Right hindlimb (tissue), 1 donor: ENCODE measurements around the gene INPP5K.
"Not testable (repeated sequence)": the region's sequence is repeated elsewhere in the genome, so short reads cannot be mapped to it uniquely, and the experiment has no call there.

Source experiments
- DNase-seq: peaks from one replicate; pipeline ENCODE4 v3.0.0-alpha.2; 2018

INPP5K gene

GRCh38 chr17:1546292-1546922, 30.0 kb upstream of the INPP5K start:
- DNase-seq, result no peak

GRCh38 chr17:1545618-1546017, 29.2 kb upstream of the INPP5K start:
- no peak for DNase-seq

- DNase-seq, result no peak
Observed at GRCh38 chr17:1542316-1542715, 25.9 kb upstream of the INPP5K start.

GRCh38 chr17:1541367-1541904, 25.0 kb upstream of the INPP5K start:
- no peak for DNase-seq

- no peak for DNase-seq
Observed at GRCh38 chr17:1539811-1540210, 23.4 kb upstream of the INPP5K start.

GRCh38 chr17:1535737-1536136, 19.3 kb upstream of the INPP5K start:
- no peak for DNase-seq

- no peak for DNase-seq
Observed at GRCh38 chr17:1533661-1534325, 17.4 kb upstream of the INPP5K start.

GRCh38 chr17:1532836-1533602, 16.6 kb upstream of the INPP5K start:
- no peak for DNase-seq

- no peak for DNase-seq
Observed at GRCh38 chr17:1529863-1530262, 13.5 kb upstream of the INPP5K start.

GRCh38 chr17:1526876-1527275, 10.5 kb upstream of the INPP5K start:
- not testable (repeated sequence) for DNase-seq

GRCh38 chr17:1522626-1523025, 6.2 kb upstream of the INPP5K start:
- DNase-seq, result no peak

GRCh38 chr17:1521086-1521640, 4.8 kb upstream of the INPP5K start:
- peak; percentile 70 for DNase-seq

- no peak for DNase-seq
Observed at GRCh38 chr17:1519678-1520077, 3.3 kb upstream of the INPP5K start.

- no peak for DNase-seq
Observed at GRCh38 chr17:1518410-1518809, 2.0 kb upstream of the INPP5K start.

GRCh38 chr17:1515640-1516387, 598 bp downstream of the INPP5K start:
- DNase-seq, result peak; percentile 82

GRCh38 chr17:1512351-1512750, 4.1 kb downstream of the INPP5K start:
- no peak for DNase-seq

GRCh38 chr17:1511756-1512321, 4.6 kb downstream of the INPP5K start:
- DNase-seq, result peak; percentile 62

GRCh38 chr17:1511290-1511689, 5.1 kb downstream of the INPP5K start:
- peak; percentile 50 for DNase-seq

- no peak for DNase-seq
Observed at GRCh38 chr17:1509290-1509881, 7.0 kb downstream of the INPP5K start.

GRCh38 chr17:1508709-1509108, 7.7 kb downstream of the INPP5K start:
- DNase-seq, result not testable (repeated sequence)

GRCh38 chr17:1506649-1507267, 9.7 kb downstream of the INPP5K start:
- DNase-seq, result no peak
